ENCODE results near the gene LDLRAD2. TPM values are rescaled to one million over a fixed set of nuclear protein-coding genes. Genes with fewer than 3 reads are reported as not detected.
A peak's percentile ranks its signal among the peaks of the same experiment; 100 is the strongest.

The LDLRAD2 gene
- total RNA-seq, 4 donors from 2014 or later = 0.38 to 3.3 (median 0.80) TPM; not detected in 1

DNA sequence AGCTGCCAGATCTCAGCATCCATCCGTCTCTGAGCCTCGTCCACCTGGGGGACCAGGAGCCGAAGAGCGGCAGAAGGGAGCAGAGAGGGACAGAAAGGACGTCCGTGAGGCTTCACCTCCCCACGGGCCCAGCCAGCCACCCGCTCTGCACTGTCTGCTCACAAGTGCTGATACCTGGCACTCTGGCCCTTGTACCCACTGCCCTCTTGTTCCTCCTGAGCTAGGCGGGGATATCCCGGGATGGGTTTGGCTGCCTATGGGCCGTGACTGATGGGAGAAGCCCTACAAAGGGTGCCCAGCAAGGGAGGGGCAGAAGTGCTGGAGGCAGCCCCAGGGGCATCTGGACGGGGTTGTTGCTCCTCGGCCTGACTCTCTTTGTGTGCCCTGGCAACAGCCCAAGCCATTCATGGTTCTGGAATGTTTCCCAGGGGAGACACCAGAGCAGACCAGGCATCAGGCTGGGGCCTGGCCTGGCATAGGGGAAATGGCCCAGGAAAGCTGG lies 57.6 kb downstream of the LDLRAD2 start:
- H3K27ac ChIP-seq = peak overlapping the region in 2 of 4 donors; percentile 64 to 68
- DNase-seq = peak; percentile 25 to 77 (median 64)
- no peaks in the 10 kb centered on the region for H3K27me3 ChIP-seq
- peaks cover 0 to 48% (median 0%) of the 10 kb centered on the region in 3 donors for H3K36me3 ChIP-seq
- TF ChIP-seq POLR2A (IDR thresholded peaks at IDR 0.05) (no peak), CTCF (IDR thresholded peaks at IDR 0.05) (no peak)
- no peak overlapping the region for H3K4me3 ChIP-seq
- no peaks in the 10 kb centered on the region for H3K9me3 ChIP-seq
- H3K4me1 ChIP-seq = peaks cover 0 to 14% (median 0%) of the 10 kb centered on the region in 4 donors

- Histone ChIP-seq H3K4me3 (no peak overlapping the region), H3K27ac (peak overlapping the region in 2 of 4 donors; percentile 64 to 68), H3K9me3 (no peaks in the 10 kb centered on the region), H3K4me1 (peaks cover 0 to 14% (median 0%) of the 10 kb centered on the region in 4 donors), H3K27me3 (no peaks in the 10 kb centered on the region), H3K36me3 (peaks cover 0 to 48% (median 0%) of the 10 kb centered on the region in 3 donors)
- TF ChIP-seq POLR2A (IDR thresholded peaks at IDR 0.05) = no peak
- DNase-seq = no peak
These were observed 58.5 kb downstream of the LDLRAD2 start for GRCh38 chr1:21870611-21871010.

- TF ChIP-seq CTCF (IDR thresholded peaks at IDR 0.05) (no peak), POLR2A (IDR thresholded peaks at IDR 0.05) (no peak)
- Histone ChIP-seq H3K27me3 (no peaks in the 10 kb centered on the region), H3K27ac (no peak overlapping the region), H3K4me1 (peaks cover 0 to 14% (median 0%) of the 10 kb centered on the region in 4 donors), H3K4me3 (no peak overlapping the region), H3K36me3 (peaks cover 0 to 55% (median 0%) of the 10 kb centered on the region in 3 donors), H3K9me3 (no peaks in the 10 kb centered on the region)
- peak in 1 of 3 donors; percentile 21 for DNase-seq
These were observed 59.9 kb downstream of the LDLRAD2 start for GRCh38 chr1:21871943-21872342.

GRCh38 chr1:21872445-21873079 lies 60.5 kb downstream of the LDLRAD2 start:
- Histone ChIP-seq H3K4me1 (peaks cover 0 to 14% (median 0%) of the 10 kb centered on the region in 4 donors), H3K36me3 (peaks cover 0 to 61% (median 0%) of the 10 kb centered on the region in 3 donors), H3K27me3 (no peaks in the 10 kb centered on the region), H3K9me3 (no peaks in the 10 kb centered on the region), H3K4me3 (no peak overlapping the region), H3K27ac (peak overlapping the region in 1 of 4 donors; percentile 19)
- peak in 1 of 3 donors; percentile 21 for DNase-seq
- TF ChIP-seq POLR2A (IDR thresholded peaks at IDR 0.05) (no peak), CTCF (IDR thresholded peaks at IDR 0.05) (no peak)

DNA sequence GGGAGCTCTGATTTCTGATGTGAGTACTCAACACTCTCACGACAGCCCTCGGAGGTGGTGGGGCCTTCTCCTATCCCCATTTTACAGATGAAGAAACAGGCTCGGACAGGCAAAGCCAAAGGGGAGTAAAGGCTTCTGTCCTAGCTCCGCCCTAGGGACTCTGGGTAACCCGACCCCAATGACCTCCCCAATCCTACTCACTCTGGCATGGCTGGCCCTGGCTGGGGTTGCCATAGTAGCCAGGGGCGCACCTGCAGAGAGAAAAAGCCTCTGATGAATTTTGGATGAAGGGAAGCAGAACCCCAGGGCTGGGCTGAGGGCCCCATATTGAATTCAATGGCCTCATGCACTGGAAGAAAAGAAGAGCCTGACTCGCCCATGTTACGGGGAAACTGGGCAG lies 61.1 kb downstream of the LDLRAD2 start:
- no peak for DNase-seq
- Histone ChIP-seq H3K4me1 (peaks cover 0 to 14% (median 0%) of the 10 kb centered on the region in 4 donors), H3K27me3 (no peaks in the 10 kb centered on the region), H3K36me3 (peaks cover 0 to 67% (median 0%) of the 10 kb centered on the region in 3 donors), H3K27ac (no peak overlapping the region), H3K9me3 (no peaks in the 10 kb centered on the region), H3K4me3 (no peak overlapping the region)
- TF ChIP-seq CTCF (IDR thresholded peaks at IDR 0.05) (no peak), POLR2A (IDR thresholded peaks at IDR 0.05) (no peak)

DNA sequence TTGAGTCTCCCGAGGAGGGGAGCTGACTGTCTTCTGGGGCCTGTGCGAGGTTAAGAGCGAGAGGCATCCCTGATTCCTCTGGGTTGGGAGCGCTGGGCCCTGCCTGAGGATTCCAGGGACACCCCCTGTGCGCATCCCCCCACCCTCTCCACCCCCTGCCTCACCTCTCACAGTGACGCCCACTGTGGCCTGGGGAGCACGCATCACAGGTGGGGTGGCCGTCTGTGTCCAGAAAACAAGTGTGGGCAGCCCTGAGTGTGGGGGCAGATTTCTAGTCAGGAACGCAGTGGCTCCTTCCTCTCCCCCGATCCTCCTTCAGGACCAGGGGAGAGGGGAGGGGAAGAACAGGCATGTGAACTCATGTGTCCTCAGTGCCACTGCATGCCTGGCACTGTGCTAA lies 61.7 kb downstream of the LDLRAD2 start:
- TF ChIP-seq CTCF (IDR thresholded peaks at IDR 0.05) (no peak), POLR2A (IDR thresholded peaks at IDR 0.05) (no peak)
- Histone ChIP-seq H3K4me3 (no peak overlapping the region), H3K4me1 (peaks cover 0 to 14% (median 0%) of the 10 kb centered on the region in 4 donors), H3K27ac (no peak overlapping the region), H3K36me3 (peaks cover 0 to 72% (median 0%) of the 10 kb centered on the region in 3 donors), H3K9me3 (no peaks in the 10 kb centered on the region), H3K27me3 (no peaks in the 10 kb centered on the region)
- DNase-seq = no peak

Measured in Peyer's patch (tissue), 4 donors.